Ascending aorta (tissue), 2 donors: Measurements from ENCODE around the gene DBP. TPM values are rescaled to one million over a fixed set of nuclear protein-coding genes. Genes with fewer than 3 reads are reported as not detected.

Experiments
- DNase-seq, 2 donors: peaks; one replicate each; pipeline ENCODE4 v3.0.0-alpha.2; 2019; ENCODE audit warnings: low spot score in 2 of 2
- H3K27ac ChIP-seq, 2 donors: fragments of 200-600 bp; sonication (generic); one replicate each; pipeline ENCODE4 v1.5.1; 2016 to 2017; ENCODE audit warnings: mild to moderate bottlenecking in 1 of 2
- H3K27me3 ChIP-seq: fragments of 200-600 bp; sonication (generic); one replicate; pipeline ENCODE4 v1.5.1; 2017
- H3K36me3 ChIP-seq, 2 donors: fragments of 200-600 bp; sonication (generic); one replicate each; pipeline ENCODE4 v1.5.1; 2016
- H3K4me1 ChIP-seq, 2 donors: fragments of 200-600 bp; sonication (generic); one replicate each; pipeline ENCODE4 v1.5.1; 2016 to 2017; ENCODE audit warnings: mild to moderate bottlenecking in 1 of 2
- H3K4me3 ChIP-seq, 2 donors: fragments of 200-600 bp; sonication (generic); one replicate each; pipeline ENCODE4 v1.5.1; 2016 to 2017; ENCODE audit warnings: mild to moderate bottlenecking in 1 of 2
- H3K9me3 ChIP-seq, 2 donors: fragments of 200-600 bp; sonication (generic); one replicate each; pipeline ENCODE4 v1.5.1; 2016
- CTCF ChIP-seq, 3 experiments: fragments of 200-600 bp in 2 of 3; fragments of 450-650 bp in 1 of 3; sonication (generic) in 2 of 3; IDR thresholded peaks; one replicate each; pipeline ENCODE4 v1.5.1; 2016 to 2019; ENCODE audit warnings: antibody characterized with exemption in 3 of 3, mild to moderate bottlenecking in 1 of 3, moderate library complexity in 1 of 3
- intact Hi-C: fragments of 100-400 bp; cut with DNase I; formaldehyde crosslinking; loops from one replicate; pipeline ENCODE4 v1.15.1; 2023
- total RNA-seq: library from RNA; depleted of rRNA; stranded (reverse); fragments of >200 nt; gene quantifications from one replicate; pipeline ENCODE4 v1.1.0, GENCODE V29; 2016

DBP gene
- total RNA-seq, 1 donor from 2014 or later, result 0.21 TPM

- Histone ChIP-seq H3K27ac (no peak overlapping the region), H3K27me3 (no peaks in the 10 kb centered on the region), H3K9me3 (no peaks in the 10 kb centered on the region), H3K4me1 (peaks cover 10 to 19% of the 10 kb centered on the region in 2 donors), H3K4me3 (no peak overlapping the region), H3K36me3 (peaks cover 18 to 29% of the 10 kb centered on the region in 2 donors)
- no peak for TF ChIP-seq CTCF (IDR thresholded peaks at IDR 0.05)
- intact Hi-C loops, result no loop called here
- DNase-seq, result no peak
Observed at GRCh38 chr19:48615231-48616040, 21.7 kb downstream of the DBP start.

- Histone ChIP-seq H3K9me3 (no peaks in the 10 kb centered on the region), H3K36me3 (peaks cover 18 to 29% of the 10 kb centered on the region in 2 donors), H3K4me3 (no peak within 1 kb of the TSS), H3K4me1 (peaks cover 10 to 14% of the 10 kb centered on the region in 2 donors), H3K27me3 (no peaks in the 10 kb centered on the region), H3K27ac (no peak within 1 kb of the TSS)
- intact Hi-C loops, result no loop called here
- no peak for TF ChIP-seq CTCF (IDR thresholded peaks at IDR 0.05)
- DNase-seq, result no peak
Observed at GRCh38 chr19:48614436-48615230, 22.5 kb downstream of the DBP start, which contains the start of gene FAM83E. Gene FAM83E (minus strand): TSS chr19:48615076. CDS start chr19:48613372, 1,704 bp downstream.

GRCh38 chr19:48613852-48614435 lies 23.2 kb downstream of the DBP start:
- Histone ChIP-seq H3K36me3 (peaks cover 18 to 29% of the 10 kb centered on the region in 2 donors), H3K27me3 (no peaks in the 10 kb centered on the region), H3K27ac (no peak overlapping the region), H3K4me3 (no peak overlapping the region), H3K4me1 (peaks cover 10 to 14% of the 10 kb centered on the region in 2 donors), H3K9me3 (no peaks in the 10 kb centered on the region)
- intact Hi-C loops, result no loop called here
- DNase-seq, result no peak
- no peak for TF ChIP-seq CTCF (IDR thresholded peaks at IDR 0.05)

- Histone ChIP-seq H3K9me3 (no peaks in the 10 kb centered on the region), H3K27me3 (no peaks in the 10 kb centered on the region), H3K4me1 (peaks cover 8 to 13% of the 10 kb centered on the region in 2 donors), H3K4me3 (no peak overlapping the region), H3K36me3 (peaks cover 18 to 29% of the 10 kb centered on the region in 2 donors), H3K27ac (no peak overlapping the region)
- TF ChIP-seq CTCF (IDR thresholded peaks at IDR 0.05), result no peak
- no peak for DNase-seq
- intact Hi-C loops, result no loop called here
Observed at GRCh38 chr19:48613024-48613851, 23.9 kb downstream of the DBP start.

- TF ChIP-seq CTCF (IDR thresholded peaks at IDR 0.05), result no peak
- no peaks in the 10 kb centered on the region for H3K9me3 ChIP-seq
- no peak for DNase-seq
- peaks cover 14 to 22% of the 10 kb centered on the region in 2 donors for H3K36me3 ChIP-seq
- H3K4me3 ChIP-seq, result no peak overlapping the region
- H3K4me1 ChIP-seq, result no peaks in the 10 kb centered on the region
- intact Hi-C loops, result no loop called here
- H3K27me3 ChIP-seq, result no peaks in the 10 kb centered on the region
- H3K27ac ChIP-seq, result no peak overlapping the region
Observed at GRCh38 chr19:48611872-48612271, 25.3 kb downstream of the DBP start.
